ENCODE measurements around the gene LRCOL1.

Gene LRCOL1

DNA sequence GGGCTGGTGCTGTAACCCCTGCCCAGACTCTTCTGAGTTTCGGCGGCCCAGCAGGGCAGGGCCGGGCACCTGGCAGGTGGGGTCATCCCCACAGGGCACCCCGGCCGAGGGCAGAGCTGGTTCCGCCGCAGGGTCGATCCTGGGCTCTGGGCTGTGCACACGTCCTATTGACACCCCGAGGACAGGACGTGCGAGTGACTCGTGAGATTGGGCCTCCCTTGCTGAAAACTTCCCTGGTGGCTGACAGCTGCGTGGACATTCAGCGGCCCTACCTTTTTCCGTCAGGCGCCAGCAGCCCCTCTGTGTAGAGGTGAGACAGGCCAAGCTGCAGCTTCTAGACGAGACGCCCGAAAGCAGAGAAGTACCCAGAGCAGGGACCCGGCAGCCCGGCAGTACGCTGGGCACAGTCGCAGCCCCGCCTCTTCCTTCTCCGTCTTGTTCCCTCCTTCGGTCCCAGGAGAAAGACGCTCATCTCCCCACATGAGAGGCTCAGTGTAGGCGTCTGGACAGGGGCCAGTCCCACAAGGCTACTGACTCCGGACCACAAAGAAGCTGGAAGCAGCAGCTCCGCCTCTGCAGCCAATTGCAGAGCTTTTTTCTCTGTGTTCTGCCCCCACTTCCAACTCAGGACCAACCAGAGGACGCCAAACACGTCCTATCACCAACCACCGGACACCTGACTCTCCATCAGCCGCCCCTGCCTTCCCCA is at the start of gene LRCOL1:
LRCOL1 (minus strand) TSS at position 532 of the 709 bp plus-strand sequence. CDS start 4,331 bp downstream, outside the sequence.
- DNase-seq (ENCODE audit: low read depth, low spot score) = no peak

DNA sequence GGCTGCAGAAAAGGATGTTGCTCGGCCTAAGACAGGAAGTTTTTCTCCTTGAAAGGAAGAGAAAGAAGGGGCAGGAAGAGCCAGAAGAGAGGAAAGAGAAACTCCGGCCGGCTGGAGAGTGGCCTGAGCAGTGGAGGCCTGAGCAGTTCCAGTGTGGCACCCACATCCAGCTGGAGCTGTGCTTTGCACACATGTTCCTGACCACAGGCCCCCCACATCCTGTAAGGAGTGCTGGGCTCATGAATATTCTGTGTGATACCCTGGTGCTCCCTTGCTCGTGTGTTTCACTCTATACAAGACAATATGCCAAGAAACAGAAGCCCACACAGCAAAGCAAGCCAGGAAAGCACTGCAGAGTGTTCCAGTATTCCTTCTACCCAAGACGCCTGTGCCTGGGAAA is 49.7 kb upstream of the LRCOL1 start:
- no peak for DNase-seq (ENCODE audit: low read depth, low spot score)

DNA sequence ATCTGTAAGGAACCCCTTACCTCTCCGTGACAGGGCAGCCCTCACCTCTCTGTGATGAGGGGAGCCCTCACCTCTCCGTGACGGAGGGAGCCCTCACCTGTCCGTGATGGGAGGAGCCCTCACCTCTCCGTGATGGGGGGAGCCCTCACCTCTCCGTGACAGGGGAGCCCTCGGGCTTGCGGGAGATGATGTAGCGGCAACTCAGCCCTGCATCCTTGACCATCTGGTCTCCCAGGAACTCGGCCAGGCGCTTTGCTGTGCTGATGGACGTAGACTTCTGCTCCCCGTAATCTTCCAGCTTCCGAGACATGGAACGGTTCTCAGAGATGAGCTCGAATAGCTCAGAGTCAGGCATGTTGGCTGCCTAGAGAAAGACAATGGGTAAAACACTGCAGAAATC is 48.8 kb upstream of the LRCOL1 start:
- no peak for DNase-seq (ENCODE audit: low read depth, low spot score)

DNA sequence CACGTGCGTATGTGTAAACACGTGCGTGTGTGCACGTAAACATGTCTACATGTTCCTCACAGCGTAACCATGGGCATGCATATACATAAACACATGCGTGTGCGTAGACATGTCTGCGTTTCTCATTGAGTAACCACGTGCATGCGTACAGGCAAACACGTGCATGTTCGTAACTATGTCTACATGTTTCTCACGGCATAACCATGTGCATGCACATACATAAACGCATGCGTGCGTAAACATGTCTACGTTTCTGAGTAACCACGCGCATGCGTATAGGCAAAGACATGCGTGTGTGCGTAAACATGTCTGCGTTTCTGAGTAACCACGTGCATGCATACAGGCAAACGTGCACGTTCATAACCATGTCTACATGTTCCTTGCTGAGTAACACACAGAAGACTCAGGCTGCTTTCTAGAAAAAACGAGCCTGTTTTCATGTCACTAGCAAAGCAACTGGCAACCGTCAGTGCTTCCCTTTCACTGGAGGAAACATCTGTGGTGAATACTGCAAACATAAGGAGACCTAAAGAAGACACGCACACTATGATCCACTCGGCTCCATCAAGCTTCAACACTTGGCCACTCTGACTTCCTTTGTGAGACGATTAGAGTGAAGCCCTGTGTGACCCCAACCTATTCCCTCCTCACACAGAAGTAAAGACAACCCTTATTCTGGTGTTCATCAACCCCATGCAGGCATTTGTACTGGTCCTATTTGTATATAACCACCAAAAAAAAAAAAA is 47.9 kb upstream of the LRCOL1 start:
- no peak for DNase-seq (ENCODE audit: low read depth, low spot score)

DNA sequence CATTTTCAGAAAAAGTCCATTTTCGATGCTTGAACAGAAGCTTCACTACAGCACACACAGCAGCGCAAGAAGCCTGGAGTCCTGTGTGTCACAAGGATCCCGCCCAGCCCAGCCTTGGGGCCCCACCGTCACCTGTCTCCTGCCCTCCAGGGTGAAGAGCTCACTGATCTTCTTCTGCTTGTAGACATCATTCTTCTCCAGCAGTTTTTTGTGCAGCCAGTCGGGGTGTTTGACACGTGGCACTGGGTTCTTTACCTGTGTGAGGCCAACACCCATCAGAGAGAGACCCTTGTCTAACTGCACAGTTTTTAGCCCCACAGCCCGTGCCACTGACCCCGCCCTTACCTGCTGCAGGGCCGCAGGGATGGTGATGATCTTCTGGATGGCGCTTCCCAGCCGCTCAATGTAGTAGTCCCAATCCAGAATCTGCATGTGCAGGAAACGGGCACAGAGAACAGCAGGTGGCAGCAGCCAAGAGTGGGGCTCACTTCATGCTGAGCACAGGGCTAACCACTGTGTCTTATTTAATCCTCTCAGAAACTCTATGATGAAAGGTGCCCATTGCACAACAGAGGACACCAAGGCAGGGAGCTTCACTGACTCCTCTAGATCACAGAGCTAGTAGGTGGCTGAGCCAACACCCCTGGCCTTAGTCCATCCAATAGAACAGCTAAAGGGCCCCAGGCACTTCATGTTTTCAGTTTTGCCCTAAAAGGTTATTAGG is 46.8 kb upstream of the LRCOL1 start:
- DNase-seq (ENCODE audit: low read depth, low spot score) = no peak

DNA sequence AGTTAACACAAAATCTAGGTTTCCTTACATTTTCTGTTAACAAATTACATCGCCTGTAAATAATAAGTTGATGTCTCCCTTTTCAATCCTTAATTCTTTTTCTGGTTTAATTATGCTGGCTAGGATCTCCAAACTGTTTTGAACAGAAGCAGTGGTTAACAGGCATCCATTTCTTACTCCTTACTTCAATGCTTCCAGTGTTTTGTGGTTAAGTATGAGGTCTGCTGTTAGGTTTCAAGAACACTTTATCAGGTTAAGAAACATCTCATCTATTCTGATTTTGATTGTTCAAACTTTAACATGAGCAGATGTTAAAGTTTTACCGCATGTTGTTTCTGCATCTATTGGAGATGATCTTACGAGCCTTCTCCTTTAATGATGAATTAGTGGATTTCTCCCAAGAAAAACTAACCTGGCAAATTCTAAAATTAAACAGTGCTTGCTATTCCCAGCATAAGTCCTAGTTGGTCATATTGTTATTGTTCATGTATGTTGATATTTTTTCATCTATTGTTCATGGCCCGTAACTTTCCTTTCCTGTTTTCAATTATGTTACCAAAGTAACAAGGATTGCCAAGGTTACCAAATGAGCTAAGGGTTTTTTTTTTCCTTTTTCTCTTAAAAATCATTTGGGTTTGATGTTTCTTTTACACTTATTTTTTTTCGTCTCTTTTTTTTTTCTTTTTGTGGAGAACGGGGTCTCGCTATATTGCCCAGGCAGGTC is 43.3 kb upstream of the LRCOL1 start:
- DNase-seq (ENCODE audit: low read depth, low spot score) = no peak

DNA sequence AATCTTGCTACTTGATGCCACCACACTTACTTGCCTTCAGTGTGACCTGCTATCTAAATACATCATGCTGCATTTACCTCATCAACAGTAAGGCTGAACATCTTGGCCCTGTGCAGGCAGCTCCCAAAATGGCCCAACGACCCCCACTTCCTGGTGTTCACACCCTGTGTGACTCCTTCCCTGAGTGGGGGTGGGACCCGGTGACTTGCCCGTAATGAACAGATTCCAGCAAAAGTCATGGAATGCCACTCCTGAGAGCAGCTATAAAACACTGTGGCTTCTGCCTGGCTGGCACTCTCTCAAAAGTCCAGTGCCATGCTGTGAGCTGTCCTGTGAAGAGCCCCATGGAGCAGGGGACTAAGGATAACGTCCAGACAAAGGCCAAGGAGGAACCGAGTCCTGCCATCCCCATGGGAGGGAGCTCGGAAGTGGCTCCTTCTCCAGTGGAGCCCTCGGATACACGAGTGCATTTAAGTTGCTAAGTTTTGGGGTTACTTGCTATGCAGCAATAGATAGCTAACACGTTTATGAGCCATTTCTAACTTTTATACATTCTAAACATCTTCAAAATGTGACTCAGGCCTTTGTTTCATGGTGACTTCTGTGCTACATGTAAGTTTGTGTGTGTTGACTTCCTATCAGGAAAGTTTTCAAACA is 41.2 kb upstream of the LRCOL1 start:
- DNase-seq (ENCODE audit: low read depth, low spot score) = no peak

DNA sequence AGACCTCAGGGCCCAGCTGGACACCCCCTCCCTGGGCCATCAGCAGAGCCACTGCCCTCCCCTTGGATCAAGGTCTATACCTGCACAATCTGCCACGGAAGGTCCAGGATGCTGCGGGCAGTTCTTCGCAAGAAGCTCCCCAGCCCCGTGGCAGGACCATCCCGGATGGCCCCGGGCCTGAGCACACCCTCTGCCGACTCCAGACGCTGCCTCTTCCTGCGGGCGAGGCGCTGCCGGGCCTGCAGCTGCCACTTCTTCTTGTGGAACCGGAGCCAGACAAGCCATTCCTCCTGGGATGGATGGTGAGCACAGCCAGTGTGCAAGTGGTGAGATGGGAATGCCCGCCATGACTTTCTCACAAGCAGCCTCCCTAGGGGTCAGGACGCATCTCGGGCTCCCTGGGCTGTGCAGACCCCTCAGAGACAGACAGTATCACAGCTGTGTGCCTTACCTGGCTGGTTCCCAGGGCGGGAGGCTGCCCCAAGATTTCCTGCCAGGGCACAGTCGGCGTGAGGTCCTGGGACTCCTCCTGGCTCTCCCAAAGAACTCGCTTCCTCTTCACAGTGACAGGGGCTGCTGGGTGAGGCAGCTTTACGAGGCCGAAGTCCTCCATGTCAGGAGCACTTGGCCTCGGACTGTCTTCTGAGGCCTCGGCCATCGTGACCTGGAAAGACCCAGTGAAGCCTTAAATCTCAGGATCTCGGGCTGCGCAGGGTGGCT is 39.0 kb upstream of the LRCOL1 start:
- DNase-seq (ENCODE audit: low read depth, low spot score) = no peak

DNA sequence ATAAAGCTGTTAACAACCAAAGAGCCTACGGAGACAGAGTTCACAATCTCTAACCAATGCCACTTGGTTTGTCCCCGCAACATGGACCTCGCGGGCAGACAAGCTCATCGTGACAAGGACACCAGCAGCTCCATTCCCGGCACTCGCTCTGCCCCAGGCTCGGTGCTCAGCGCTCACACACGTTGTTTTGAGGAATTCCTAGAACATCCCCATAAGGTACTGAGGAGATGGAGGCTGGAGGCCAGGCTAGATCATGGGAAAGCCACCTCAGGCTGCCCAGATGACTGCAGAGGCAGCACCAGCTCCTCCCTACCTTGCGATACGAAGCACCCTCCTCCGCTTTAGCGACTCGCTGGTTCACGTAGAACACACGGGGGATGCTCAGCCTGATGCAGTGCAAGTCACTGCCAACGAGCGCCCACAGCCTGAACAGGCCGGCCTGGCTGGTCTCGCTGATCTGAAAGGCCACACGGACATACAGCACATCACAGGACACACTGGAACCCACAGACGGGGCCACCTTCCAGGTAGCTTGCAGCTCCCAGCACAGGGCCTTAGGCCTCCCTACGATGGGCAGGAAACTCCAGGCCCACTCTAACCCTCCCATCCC is 38.3 kb upstream of the LRCOL1 start:
- no peak for DNase-seq (ENCODE audit: low read depth, low spot score)

DNA sequence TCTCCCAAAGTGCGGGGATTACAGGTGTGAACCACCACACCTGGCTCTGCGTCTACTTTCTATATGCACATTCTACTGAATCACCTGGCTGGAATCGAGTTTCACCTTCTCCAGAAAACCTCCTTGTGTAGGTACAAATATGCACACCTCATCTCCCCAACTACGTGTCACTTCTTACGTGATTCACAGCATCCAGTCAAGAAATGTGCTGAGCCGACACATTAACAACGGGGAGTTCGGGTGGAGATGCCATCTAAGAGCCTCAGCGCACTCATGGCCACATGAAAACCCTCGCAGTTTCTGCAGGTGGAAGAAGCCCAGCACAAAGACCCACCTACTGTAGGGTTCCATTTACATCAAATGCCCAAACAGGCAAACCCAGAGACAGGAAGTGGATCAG is 37.5 kb upstream of the LRCOL1 start:
- no peak for DNase-seq (ENCODE audit: low read depth, low spot score)

DNA sequence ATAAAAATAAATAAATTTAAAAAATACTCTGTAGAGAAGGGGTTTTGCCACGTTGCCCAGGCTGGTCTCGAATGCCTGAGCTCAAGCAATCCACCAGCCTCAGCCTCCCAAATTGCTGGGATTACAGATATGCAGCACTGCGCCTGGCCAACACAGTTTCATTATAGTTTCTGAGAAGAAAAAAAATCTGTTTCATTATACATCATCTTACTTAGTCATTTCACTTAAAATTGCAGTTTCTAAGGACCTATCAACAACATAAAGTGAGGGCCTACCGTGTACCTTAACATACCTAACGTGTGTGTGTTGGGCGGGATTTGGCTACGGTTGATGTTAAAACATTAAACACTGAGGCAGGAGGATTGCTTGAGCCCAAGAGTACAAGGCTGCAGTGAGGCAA is 36.5 kb upstream of the LRCOL1 start:
- no peak for DNase-seq (ENCODE audit: low read depth, low spot score)

DNA sequence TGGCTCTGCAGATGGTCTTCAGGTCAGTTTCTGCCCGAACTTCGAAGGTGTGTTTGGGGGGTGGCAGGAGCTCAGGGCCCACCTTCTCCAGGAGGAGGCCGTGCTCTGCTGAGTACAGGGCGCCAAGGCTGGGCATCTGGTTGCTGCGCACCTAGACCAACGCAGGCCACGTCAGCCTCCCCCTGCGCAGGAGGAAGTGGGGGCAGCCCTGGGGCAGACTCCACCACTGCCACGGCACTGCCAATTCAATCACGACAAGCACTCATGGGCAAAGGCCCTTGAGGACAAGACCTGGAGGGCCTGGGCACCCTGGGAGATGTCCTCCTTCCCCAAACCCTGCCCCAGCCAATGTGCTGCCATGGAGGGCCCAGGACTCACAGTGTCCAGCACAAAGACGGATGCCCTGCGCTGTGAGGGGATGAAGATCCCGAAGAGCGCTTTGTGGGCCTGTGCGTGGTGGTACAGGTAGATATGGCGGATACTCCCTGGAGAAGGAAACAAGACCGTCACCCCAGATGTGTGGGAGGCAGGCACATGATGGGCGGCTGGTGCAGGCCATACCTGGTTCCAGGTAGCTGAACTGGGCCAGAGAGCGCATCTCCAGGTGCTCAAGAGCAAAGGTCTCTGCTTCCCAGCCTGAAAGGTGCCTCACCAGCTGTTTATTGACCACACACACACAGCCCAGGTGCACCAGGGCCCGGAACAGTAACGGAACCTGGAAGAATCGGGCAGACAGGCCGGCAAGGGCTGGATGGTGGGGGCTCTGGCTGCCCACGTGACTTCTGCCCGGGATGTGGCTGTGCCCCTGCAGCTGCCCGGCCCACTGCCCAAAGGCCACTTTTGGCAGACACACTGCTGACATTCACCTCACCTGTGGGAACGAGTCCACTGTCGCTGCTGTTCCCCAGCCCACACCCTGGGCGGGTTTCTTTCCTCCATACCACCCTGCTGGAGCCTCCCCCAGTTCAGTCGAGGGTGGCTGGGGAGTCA is 32.8 kb upstream of the LRCOL1 start:
- no peak for DNase-seq (ENCODE audit: low read depth, low spot score)

DNA sequence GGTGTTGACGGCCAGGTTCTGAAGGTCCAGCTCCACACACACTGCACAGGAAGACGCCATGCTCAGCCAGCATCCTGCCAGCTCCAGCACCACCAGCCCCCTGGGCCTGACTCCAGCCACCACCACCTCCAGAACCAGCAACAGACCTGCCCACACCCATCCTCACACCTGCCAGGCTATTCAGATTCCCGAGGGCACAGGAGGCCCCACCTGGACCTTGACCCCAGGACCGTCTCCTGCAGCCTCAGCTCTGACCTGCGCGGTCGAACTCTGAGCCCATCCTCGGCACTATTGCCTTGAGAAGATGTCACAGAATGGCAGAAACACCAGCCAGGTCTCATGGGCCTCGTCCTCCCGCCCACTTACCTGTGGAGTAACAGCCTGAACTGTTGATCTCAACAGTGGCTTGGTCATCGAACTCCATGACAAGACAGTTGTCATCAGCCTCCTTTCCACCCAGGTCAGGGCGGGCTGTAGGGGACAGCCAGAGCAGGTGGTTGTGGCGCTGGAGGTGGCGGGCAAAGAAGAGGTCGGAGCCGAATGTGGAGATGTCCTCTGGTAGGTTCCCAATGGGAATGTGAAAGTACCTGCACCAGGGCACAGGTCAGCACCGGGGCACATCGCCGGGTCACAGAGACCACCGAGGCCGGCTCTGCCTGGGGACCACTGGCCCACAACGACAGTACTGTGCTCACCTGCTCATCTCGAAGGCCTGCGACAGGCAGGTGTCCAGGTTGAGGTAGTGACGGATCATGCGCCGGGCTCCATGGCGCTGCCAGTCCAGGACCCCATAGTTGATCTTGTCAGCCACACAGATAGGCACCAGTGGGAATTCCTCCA is 31.6 kb upstream of the LRCOL1 start:
- no peak for DNase-seq (ENCODE audit: low read depth, low spot score)

DNA sequence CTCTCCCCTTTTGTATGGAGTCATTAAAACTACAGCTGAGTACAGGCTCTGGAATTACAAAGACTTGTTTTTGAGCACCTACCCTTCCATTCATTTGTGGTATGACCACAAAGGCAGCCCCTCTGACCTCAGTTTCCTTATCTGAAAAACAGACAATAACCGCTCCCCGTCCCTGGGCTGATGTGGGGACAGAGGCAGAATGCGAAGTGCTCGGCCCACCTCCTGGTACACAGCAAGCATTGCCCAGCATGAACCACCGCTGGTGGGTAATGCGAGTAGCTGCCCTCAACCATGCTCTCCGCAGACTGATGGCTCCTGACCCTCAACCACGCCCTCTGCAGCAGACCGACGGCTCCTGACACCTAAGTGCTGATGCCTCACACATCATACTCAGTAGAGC is 30.6 kb upstream of the LRCOL1 start:
- DNase-seq (ENCODE audit: low read depth, low spot score) = no peak

DNA sequence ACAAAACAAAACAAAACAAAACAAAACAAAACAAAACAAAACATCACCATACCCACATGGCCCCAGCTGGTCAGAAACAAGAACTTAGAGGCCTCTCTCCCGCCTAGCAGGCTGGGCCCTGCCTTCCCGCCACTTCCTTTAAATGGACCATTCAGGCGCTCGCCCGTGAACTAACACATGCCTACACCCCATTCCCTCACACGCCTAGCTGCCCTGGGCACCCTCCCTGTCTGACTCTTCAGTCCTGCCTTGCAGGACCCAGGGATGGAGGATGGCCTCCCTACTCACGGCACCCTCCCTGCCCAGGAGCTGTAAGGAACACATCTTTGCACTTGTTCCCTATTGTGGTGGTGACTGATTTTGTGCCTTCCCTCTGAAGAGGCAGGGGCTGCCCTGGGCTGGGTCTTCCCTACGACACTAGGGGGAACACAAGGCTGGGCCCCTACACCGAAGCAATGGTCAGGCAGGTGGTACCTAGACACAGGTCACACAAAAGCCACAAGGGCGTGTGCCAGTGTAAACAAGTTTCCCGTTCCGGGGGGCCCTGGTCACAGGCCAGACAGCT is 29.7 kb upstream of the LRCOL1 start:
- DNase-seq (ENCODE audit: low read depth, low spot score) = no peak

DNA sequence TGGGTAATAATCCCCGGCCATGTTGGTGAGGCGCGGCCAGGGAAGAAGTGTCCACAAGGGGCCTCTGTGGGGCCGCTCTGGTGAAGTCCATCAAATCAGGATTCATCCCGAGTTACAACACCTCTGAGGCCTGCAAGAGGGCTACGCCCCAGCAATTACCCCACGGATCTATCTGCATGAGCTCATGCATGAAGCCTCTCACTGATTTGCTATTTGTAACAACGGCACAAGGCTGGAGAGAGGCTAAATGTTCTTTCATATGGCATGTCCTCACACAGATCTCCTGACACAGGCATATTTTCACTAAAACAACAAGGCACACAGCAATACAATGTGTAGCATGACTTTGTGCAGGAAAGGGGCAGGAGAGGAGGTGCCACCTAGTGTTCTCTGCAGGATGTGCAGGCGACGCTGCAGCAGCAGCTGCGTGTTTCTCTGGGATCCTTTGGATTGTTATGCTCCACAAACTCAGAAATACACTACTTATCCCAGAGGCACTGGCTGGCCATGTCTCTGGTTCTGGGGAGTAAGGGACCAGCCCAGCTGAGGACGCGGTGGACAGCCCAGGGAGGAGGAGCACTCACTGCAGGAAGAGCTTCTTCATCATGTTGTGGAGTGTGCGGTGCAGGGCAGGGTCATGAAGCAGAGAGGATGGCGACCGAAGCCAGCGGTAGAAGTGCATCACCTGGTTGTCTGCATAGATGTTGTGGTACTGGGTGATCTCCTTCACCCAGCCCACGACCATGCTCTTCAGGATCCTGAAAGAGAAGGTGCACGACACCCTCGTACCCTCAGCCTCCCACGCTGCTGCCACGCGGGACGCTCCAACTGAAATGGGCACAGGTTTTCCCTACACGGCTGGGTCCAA is 28.4 kb upstream of the LRCOL1 start:
- DNase-seq (ENCODE audit: low read depth, low spot score) = no peak

DNA sequence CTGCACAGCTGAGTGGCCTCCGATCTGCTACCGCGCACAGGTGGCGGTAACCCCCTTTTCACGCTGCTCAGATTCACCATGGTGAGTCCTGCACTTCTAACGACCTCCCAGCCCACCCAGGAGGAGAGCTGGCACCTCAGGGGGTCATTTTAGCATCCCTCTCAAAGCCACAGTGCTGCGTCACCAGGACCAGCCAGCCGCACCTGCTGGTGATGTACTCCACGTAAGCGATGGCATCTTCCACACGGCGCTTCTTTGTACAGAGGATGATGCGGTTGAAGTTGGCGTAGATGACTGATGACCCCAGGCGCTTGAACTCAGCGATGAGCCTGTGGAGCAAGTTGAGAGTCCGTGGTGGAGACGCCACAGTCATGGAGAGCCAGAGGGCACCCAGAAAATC is 27.4 kb upstream of the LRCOL1 start:
- DNase-seq (ENCODE audit: low read depth, low spot score) = no peak
